Tibial nerve (tissue), 4 donors: ENCODE results near the gene GRIK3.

Experiments
- EP300 ChIP-seq, 2 donors: sonication (generic); formaldehyde crosslinking; IDR thresholded peaks; one replicate each; pipeline ENCODE4 v1.6.1; 2017; ENCODE audit warnings: antibody characterized with exemption in 2 of 2, mild to moderate bottlenecking in 1 of 2
- POLR2A ChIP-seq, 2 donors: fragments of 450-650 bp; IDR thresholded peaks; one replicate each; pipeline ENCODE4 v1.6.1; 2017; ENCODE audit warnings: antibody characterized with exemption in 2 of 2, mild to moderate bottlenecking in 2 of 2, moderate library complexity in 2 of 2
- TF ChIP-seq, protein P1 (sequence below), 5 experiments: fragments of 200-600 bp in 3 of 5; fragments of 450-650 bp in 2 of 5; sonication (generic) in 3 of 5; IDR thresholded peaks; one replicate each; pipeline ENCODE4 v1.5.1; 2016 to 2019; ENCODE audit warnings: antibody characterized with exemption in 5 of 5, mild to moderate bottlenecking in 3 of 5, moderate library complexity in 2 of 5

DNA sequence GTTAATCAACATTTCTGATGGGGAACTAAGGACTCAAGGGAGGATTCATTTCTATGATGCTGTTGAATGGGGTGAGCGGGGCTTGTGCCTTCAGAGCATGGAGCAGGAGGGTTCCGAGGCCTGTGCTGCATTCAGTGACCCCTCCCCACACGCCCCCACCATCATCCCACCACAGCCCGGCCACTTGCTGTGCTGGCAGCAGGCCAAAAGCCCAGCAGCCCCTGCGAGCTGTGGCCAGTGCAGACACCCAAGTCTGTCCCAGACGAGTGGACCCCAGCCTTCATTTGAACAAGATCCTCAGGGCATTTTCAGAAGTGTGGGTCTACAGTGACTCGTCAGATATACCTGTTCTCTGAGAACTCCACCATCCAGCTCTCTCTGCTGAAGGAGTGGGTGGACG lies 242.0 kb downstream of the GRIK3 start:
- TF ChIP-seq, protein P1, sequence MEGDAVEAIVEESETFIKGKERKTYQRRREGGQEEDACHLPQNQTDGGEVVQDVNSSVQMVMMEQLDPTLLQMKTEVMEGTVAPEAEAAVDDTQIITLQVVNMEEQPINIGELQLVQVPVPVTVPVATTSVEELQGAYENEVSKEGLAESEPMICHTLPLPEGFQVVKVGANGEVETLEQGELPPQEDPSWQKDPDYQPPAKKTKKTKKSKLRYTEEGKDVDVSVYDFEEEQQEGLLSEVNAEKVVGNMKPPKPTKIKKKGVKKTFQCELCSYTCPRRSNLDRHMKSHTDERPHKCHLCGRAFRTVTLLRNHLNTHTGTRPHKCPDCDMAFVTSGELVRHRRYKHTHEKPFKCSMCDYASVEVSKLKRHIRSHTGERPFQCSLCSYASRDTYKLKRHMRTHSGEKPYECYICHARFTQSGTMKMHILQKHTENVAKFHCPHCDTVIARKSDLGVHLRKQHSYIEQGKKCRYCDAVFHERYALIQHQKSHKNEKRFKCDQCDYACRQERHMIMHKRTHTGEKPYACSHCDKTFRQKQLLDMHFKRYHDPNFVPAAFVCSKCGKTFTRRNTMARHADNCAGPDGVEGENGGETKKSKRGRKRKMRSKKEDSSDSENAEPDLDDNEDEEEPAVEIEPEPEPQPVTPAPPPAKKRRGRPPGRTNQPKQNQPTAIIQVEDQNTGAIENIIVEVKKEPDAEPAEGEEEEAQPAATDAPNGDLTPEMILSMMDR (IDR thresholded peaks at IDR 0.05) = no peak
- TF ChIP-seq EP300 (IDR thresholded peaks at IDR 0.05) (no peak), POLR2A (IDR thresholded peaks at IDR 0.05) (no peak)
